GM18873 (cell line): ENCODE measurements around the gene JAM2.
"Not testable (repeated sequence)": the region's sequence is repeated elsewhere in the genome, so short reads cannot be mapped to it uniquely, and the experiment has no call there.

Experiments
- ATAC-seq: cut with Tn5 transposase; IDR thresholded peaks from one replicate; pipeline ENCODE4 v1.9.1; 2021; ENCODE audit warnings: mild to moderate bottlenecking, moderate library complexity, moderate number of reproducible peaks; ENCODE audit not compliant: unreplicated experiment, low FRiP score

JAM2 gene

GRCh38 chr21:25640943-25641292 is 1.9 kb downstream of the JAM2 start:
- ATAC-seq = no peak

GRCh38 chr21:25643486-25643885 is 4.4 kb downstream of the JAM2 start:
- ATAC-seq = no peak

- ATAC-seq = no peak
Measured at GRCh38 chr21:25646474-25646873, 7.4 kb downstream of the JAM2 start.

- no peak for ATAC-seq
Measured at GRCh38 chr21:25647647-25648046, 8.6 kb downstream of the JAM2 start.

- ATAC-seq = no peak
Measured at GRCh38 chr21:25649146-25649545, 10.1 kb downstream of the JAM2 start.

GRCh38 chr21:25656412-25656811 is 17.4 kb downstream of the JAM2 start:
- ATAC-seq = no peak

GRCh38 chr21:25657140-25657539 is 18.1 kb downstream of the JAM2 start:
- ATAC-seq = no peak

GRCh38 chr21:25658427-25659035 is 19.5 kb downstream of the JAM2 start:
- ATAC-seq = no peak

- ATAC-seq = no peak
Measured at GRCh38 chr21:25660233-25660632, 21.2 kb downstream of the JAM2 start.

- ATAC-seq = no peak
Measured at GRCh38 chr21:25664491-25664931, 25.5 kb downstream of the JAM2 start.

GRCh38 chr21:25670726-25671125 is 31.7 kb downstream of the JAM2 start:
- no peak for ATAC-seq

- ATAC-seq = no peak
Measured at GRCh38 chr21:25676451-25676850, 37.4 kb downstream of the JAM2 start.

- no peak for ATAC-seq
Measured at GRCh38 chr21:25682382-25682781, 43.3 kb downstream of the JAM2 start.

GRCh38 chr21:25687787-25688186 is 48.7 kb downstream of the JAM2 start:
- no peak for ATAC-seq

GRCh38 chr21:25688275-25689155 is 49.5 kb downstream of the JAM2 start:
- no peak for ATAC-seq

GRCh38 chr21:25689226-25689625 is 50.2 kb downstream of the JAM2 start:
- ATAC-seq = no peak

- no peak for ATAC-seq
Measured at GRCh38 chr21:25691976-25692375, 52.9 kb downstream of the JAM2 start.

GRCh38 chr21:25695461-25695860 is 56.4 kb downstream of the JAM2 start:
- ATAC-seq = not testable (repeated sequence)

- no peak for ATAC-seq
Measured at GRCh38 chr21:25700741-25701140, 61.7 kb downstream of the JAM2 start.

GRCh38 chr21:25701529-25701928 is 62.5 kb downstream of the JAM2 start:
- ATAC-seq = no peak

GRCh38 chr21:25708467-25709065 is 69.5 kb downstream of the JAM2 start:
- no peak for ATAC-seq
